NCI-H748 (cell line): ENCODE measurements around the gene CPB2.

Experiments used
- DNase-seq: peaks from one replicate; lab custom pipeline; 2025; ENCODE audit not compliant: unreplicated experiment; lab: John Stamatoyannopoulos, UW

CPB2 gene

DNA sequence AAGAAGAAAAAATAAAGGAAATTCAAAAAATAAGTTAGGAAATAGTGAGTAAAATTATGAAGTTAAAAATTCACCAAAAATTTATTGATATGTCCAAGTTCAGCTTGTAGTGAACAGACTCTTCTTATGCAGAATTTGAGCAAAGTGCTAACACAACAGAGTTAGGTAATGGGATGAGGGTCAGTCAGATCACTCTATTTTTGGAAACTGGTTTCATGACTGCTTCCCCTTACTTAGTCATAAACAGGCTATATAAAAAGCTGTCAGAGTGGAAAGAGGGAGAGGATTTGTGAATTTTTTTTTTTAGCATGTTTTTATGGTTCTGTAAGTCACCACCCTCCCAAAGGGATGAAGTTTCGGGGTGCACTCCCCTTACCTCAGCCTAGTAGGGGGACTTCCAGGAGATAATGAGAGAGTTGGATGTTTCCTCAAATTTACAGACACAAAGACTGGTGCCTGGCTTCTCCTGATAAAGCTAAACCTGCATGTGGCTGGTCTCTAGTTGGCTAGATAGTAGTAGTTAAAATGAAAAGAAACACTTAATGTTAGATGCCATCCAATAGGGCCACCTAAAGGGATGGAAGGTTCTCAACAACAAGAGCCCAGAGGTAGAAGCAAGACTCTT, 4.5 kb downstream of the CPB2 start:
- DNase-seq = no peak

DNA sequence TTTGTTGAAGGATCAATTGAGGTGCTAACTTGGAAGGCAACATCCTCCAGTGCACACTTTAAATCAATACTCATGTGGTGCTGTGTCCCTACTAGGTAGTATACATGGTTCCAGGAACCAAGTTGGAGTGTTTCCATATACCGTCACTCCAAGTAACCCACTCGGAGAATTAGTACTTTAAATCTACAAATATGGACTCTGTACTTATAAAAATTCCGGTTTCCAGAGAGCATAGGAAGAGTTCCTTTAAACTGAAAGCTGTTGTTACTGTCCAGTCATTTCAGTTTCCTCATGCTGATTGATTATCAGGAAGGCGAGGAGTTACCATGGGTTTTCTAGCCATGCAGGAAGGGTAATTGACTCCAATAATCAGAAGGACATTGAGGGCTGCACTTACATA, 7.2 kb downstream of the CPB2 start:
- no peak for DNase-seq

DNA sequence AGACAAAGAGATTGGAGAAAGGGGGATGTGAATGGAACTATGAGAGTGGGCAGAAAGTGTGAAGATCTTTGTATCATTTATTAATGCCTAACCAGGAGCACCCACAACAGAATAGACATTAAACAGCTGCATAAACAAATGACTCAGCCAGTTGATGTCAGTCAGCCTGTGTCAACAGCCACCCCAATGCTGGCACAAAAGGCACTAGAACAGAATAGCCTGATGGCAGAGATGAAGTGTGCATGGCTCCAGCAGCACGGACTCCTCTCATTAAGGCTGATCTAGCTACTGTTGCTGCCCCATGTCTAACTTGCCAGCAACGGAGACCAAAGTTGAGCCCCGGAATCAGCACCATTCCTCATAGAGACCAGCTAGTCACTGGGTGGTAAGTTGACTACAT, 7.8 kb downstream of the CPB2 start:
- peak; percentile 54 for DNase-seq

DNA sequence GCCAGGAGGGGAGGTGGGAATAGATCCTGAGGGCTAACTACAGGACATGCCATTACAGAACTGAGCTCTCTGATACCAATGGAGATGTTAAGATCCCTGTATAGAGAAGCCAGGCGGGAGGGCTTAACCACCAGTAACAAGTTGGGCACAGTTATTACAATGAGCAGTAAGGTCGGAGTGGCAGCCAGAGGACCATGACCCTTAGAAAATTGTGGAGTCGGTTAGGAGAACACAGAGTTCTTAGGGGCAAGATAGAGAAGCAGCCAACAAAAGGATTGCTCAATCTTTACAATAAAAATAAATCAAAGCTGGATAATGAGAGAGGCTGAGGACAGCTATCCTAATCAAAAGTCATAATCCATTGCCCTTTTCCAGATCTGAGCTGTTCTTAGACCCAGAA, 10.4 kb downstream of the CPB2 start:
- no peak for DNase-seq

DNA sequence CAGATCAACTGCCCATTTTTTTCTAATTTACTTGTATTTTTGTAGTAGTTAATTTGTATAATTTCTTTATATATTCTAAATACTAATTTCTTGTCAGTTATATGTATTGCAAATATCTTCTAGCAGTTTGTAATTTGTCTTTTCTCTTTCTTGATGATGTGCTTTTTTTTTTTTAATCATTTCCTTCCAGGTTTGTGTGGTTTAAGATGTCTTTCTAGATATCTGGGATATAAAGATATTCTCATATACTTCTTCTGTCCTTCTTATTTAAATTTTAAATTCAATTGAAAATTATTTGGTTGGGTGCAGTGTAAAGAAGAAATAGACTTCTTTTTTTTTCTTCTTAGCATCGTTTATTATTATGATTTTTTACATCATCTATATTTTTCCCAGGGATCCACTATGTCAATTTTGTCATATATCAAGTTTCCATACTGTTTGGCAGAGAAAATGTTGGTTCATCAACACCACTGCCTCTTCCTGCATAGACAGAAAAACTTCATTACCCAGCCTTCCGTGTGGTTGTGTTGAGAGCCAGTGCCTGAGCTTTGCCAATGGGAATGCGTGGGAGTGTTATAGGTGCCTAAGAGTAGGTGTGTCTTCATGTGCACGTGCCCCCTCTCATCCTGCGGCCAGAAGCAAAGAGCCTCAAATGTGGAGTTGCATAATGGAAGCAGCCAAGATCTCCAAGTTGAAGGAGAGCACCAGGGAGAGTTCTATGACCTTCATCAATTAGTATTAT, 15.8 kb downstream of the CPB2 start:
- no peak for DNase-seq

DNA sequence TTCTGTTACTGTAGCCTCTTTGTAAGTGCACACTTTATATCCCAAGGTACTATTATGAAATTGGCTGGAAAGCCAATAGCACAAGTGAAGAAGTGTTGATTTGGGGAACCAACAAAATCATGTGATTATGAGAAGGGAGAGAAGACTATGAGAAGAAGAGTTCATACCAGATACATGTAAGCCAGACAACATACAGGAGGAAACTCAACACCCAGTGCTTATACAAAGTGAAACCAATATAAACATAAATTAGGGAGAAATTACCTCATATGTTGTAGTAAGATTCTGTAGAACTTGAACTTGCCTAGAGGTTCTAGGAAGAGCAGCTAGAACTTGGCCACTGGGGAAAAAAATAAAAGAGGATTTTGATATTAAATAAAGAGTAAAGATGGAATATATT, 17.4 kb downstream of the CPB2 start:
- DNase-seq = no peak

DNA sequence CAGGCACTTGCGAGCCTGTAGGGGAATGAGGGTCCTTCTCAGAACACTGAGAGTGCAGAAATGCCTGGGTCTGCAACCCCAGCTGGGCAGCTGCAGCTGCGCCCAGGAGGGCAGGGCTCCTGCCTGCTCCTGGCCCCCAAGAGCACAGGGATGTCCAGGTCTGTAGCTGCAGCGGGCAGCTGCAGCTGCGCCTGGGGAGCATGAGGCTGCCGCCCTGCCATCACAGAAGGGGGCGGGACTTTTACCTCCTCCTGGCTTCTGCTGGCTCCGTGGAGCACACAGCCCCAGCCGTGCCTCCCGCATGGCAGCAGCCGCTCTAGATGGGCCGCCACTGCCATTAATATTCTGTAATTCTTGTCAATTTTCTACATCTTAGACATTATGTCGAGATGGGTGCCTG, 17.8 kb downstream of the CPB2 start:
- no peak for DNase-seq

DNA sequence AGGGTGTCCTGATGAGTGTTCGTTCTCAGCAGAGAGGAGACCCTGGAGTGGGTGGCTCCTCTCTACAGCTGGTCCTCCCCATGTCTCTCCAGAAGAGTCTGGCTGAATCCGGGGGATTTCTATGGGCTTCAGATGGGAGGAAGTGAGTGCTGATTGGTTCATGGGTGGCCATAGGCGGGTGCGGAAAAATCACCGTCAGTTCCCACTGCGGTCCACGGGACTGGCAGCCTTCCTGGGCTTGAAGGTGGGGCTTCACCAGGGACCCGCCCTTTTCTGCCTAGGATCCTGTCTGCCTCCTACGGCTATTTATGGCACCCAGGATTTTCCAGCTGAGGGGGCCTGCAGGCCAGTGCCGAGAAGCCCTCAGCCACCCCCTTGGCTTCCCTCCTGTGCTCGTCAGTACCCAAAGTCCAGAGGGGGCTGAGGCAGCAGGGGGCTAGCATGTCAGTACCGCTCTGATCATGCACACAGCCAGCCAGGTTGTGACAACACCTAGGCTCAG, 18.4 kb downstream of the CPB2 start:
- DNase-seq = no peak

DNA sequence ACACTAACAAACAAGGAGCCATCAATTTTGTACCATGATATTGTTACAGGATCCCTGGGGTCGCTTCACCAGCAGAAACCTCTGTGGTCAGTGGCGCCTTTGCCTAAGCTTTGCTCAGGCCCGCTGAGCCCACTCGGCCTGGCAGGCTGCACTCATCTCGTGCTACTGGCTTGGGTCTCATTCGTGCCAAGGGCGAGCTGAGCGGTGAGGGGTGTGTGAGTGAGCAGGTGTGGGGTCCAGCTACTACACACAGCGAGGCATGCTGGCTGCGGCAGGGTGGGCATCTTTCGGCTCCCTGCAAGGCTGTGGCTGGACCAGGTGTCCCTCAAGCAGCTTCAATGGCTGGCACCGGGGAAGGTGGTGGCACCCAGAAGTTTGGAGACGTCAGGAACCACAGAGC, 19.1 kb downstream of the CPB2 start:
- DNase-seq = no peak

DNA sequence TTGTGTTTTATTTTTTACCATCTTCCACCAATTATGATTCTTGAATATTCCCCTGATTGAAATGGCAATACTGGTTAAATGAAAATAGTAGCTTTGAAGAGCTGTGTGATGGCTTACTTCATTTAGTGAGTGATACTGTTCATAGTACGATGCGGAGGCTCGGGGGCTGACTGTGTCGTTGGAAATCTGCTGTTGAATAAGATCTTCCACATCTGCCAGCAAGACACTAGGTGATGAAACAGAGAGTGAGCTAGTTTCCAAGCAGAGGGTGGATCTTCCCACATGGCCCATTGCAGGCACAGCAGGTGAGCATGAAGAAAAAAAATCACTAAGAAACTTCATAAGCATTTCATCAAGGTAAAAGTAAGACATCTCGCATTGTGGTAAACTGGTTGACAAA, 22.5 kb downstream of the CPB2 start:
- no peak for DNase-seq

DNA sequence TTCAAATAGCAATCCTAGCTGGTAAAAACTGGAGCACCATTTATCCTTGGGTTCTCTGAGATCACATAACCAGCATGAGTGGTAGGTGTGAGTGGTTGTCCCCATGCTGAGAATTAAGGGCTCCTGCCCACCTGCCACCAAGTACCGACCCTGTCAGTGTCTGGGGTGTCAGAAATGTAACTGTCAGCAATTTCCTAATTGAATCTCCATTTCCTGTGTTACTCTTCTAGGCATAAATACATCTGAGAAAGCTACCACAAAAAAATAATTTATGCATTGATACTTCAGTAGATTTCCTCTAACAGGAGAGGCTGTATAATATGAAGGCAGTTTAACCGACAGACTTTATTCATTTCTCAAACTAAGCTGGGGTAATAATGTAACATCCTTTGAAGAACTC, 25.1 kb downstream of the CPB2 start:
- DNase-seq = no peak

DNA sequence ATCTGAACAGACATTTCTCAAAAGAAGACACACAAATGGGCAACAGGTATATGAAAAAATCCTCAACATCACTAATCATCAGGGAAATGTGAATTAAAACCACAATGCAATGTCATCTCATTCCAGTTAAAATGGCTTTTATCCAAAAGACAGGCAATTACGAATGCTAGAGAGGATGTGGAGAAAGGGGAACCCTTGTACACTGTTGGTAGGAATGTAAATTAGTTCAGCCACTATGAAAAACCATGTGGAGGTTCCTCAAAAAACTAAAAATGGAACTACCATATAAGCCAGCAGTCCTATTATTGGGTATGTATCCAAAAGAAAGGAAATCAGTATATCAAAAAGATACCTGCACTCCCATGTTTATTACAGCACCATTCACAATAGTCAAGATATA, 27.6 kb downstream of the CPB2 start:
- DNase-seq = no peak

DNA sequence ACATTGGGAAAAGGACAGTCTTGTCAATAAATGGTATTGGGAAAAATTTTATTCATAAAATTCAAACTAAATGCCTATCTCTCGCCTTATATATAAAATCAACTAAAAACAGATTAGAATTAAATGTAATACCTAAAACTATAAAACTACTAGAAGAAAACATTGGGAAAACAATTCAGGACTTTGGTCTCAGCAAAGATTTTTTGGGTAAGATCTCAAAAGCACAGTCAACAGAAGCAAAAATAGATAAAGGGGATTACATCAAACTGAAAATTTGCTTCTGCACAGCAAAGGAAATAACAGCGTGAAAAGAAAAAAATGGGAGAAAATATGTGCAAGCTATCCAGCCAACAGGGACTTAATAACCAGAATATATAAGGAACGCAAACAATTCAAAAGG, 28.0 kb downstream of the CPB2 start:
- no peak for DNase-seq

DNA sequence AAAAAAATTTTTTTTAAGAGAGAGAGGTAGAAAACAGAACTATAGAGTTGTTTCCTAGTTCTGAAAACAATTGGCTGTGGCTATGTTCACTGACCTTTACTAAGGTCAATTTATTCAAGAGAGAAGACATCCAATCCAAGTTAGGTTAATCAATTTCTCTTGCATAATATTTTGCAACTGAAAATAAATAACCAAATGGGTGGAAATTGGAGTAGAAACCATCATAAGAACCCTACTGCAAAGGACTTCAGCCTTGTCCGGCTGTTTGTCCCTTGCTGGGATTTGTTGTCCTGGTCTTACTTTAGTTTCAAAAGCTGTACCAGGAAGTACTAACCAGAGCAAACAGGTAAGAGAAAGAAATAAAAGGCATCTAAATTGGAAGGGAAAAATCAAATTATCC, 29.0 kb downstream of the CPB2 start:
- DNase-seq = no peak

DNA sequence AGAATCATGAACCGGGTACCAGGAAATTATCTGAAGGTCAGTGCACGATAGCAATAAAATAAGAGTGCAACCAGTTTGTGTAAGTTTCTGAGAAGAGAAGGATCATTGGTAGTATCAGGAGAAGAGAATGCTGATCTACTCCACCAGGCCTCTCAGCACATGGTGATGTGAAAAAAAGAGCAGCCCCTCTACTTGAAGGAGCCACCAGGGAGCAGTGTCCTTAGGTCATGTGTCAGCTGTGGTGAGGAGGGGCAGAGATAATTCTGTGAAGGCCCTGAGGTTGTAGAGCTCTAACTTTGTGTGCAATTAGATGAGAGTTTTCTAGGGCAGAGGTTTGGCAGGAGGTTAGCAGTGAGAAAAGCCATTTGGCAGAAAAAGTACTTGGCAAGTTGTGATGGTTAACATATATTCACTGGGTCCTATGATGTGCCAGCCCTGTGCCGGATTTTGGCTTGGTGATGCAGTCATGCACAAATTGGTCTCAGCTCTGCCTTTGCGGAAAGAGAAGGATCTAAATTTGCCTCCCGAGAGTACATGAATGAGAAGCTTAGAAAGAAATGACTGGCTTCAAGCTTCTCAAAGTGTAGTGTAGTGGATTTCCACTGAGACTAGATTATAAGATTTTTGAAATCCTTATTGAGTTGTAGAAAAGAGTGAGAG, 33.1 kb downstream of the CPB2 start:
- DNase-seq = no peak

DNA sequence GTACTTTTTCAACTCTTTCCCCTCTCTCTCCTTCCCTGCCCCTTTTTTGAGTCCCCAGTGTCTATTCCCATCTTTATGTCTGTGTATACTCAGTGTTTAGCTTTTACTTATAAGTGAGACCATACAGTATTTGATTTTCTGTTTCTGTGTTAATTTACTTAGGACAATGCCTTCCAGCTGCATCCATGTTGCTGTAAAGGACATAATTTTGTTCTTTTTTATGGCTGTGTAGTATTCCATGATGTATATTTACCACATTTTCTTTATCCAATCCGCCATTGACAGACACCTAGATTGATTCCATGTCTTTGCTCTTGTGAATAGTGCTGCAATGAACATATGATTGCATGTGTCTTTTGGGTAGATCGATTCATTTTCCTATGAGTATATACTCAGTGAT, 41.5 kb downstream of the CPB2 start:
- no peak for DNase-seq

DNA sequence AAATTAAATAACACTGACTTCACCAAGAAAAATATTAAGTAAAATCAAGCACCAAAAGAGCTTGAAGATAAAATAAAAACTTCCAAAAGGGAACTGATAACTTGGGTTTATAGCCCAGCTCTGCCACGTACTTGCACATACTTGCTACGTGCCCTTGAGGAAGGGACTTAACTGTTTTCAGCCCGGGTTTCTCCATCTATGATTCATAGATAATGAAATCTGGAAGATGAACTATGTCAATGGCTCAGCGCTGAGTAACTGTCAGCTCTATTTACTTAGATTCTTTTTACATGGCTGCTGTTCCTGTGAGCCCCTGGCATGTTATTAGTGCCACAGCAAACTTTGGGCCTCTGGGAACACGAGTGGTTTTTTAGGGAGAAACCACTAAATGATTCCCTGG, 42.6 kb downstream of the CPB2 start:
- no peak for DNase-seq

DNA sequence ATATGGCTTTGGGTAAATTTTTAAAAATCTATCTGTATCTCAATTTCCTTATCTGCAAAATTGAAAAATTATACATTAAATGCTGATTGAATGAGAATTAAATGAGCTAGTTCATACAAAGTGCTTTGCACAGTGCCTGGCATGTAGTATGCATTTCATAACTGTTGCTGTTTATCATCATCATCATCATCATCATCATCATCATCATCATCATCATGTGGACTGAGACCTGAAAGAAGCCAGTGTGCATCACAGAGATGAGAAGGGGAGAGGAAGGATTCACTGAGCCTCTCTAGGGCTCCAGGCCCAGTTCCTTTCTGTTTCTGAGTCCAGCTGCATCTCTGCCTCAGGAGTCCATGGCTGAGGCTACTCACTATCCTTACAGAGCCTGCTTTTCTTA, 45.4 kb downstream of the CPB2 start:
- no peak for DNase-seq

DNA sequence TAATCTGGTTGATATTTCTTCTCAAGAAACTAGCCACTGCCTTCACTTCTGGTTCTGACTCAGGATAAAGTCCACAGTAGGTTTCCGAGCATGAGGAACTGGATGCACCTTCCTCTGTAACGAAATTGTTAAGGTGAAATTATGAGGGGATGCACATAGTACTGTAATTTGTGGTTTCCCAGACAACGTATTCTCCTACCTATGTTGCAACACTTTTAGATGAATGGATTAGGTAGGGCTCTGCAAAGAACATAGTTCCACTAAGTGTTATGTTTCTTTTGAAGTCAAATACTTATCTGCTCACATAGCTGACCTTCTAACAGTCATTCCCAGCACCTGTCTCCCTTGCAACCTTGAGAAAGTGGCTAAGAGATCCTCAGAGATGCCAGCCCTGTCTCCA, 46.6 kb downstream of the CPB2 start:
- no peak for DNase-seq

DNA sequence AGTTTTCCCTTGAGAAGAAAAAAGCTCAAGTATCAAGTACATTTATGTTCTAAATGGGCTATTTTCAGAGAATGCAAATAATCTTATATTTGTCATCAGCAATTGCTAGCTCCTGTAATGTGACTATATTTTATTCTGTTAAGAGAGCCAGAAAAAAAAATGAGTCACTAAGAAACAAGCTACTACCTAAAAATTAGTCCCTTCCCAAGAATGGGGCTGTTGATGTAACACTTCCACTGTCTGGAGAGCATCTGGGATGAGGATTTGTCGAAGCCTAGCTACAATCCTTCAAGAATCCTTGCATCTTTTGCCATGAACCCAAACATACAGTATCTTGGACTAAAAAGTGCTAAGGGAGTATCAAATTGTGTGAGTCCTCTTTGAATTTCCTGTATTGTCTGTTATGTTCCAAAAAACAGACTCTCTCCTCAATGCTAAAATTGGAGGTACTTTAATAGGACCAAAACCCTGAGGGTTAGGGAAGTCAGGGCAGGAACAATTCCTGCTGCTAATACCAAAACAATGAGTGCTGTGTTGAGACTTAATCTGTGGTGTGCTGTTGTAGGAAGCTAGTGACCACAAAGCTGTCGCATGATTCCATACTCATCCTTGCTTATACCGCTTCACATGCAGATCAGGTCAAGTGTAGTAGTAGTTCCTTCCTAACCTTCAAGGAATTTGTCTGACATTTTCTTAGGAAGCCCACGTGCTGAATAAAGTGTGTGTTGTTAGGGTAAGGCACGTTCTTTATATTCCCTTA, 47.4 kb downstream of the CPB2 start:
- DNase-seq = no peak

DNA sequence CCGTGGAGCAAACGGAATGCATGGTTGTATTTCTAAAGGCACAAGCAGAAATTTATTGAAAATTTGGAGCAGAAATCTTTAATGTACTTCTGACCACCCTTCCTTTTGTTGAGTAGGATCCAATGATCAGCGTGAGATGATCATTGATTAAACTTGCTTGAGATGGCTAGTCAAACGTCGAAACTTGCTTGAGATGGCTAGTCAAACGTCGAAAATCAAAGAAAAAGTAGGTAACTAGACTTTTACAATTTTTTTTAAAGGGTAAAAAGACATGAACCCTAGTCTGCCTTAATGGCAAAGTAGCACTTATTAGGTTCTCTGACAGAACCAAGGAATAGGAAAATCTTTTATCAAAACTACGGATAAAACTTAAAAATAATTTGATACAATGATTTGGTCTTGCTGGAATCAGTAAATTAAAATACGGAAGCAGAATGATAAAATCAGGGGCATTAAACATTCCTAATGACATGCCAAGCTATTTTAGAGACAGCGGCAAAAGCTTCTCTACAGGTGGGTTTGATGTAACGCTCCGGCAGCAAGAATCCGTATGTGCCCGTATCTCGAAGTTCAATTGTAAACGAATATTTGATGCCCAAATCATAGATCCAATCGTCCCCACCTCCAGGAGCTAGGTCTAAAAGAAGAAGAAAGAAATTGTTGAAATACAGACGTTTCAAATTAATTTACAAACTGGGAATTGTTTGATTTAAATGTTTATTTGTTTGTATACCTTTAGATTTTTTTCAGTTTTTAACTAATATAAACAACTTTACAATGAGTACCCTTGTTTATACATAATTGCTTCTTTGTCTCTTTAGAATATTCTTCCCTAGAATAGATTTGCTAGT, 51.4 kb downstream of the CPB2 start:
- peak; percentile 42 for DNase-seq
